Gastrocnemius medialis (tissue), 4 donors: ENCODE data around the gene KASH5.

Experiments
- POLR2A ChIP-seq, 2 donors: fragments of 450-650 bp; IDR thresholded peaks; one replicate each; pipeline ENCODE4 v1.6.1; 2017; ENCODE audit warnings: antibody characterized with exemption in 2 of 2, mild to moderate bottlenecking in 2 of 2, moderate library complexity in 2 of 2
- TF ChIP-seq, protein P1 (sequence below), 5 experiments: fragments of 450-650 bp in 3 of 5; fragments of 200-600 bp in 2 of 5; sonication (generic) in 2 of 5; IDR thresholded peaks in 4 of 5; conservative IDR thresholded peaks in 1 of 5; 1 replicate in 4 of 5; 2 replicates in 1 of 5; pipeline ENCODE4 v1.5.1; 2016 to 2019; ENCODE audit warnings: antibody characterized with exemption in 5 of 5, mild to moderate bottlenecking in 3 of 5, moderate library complexity in 3 of 5

DNA sequence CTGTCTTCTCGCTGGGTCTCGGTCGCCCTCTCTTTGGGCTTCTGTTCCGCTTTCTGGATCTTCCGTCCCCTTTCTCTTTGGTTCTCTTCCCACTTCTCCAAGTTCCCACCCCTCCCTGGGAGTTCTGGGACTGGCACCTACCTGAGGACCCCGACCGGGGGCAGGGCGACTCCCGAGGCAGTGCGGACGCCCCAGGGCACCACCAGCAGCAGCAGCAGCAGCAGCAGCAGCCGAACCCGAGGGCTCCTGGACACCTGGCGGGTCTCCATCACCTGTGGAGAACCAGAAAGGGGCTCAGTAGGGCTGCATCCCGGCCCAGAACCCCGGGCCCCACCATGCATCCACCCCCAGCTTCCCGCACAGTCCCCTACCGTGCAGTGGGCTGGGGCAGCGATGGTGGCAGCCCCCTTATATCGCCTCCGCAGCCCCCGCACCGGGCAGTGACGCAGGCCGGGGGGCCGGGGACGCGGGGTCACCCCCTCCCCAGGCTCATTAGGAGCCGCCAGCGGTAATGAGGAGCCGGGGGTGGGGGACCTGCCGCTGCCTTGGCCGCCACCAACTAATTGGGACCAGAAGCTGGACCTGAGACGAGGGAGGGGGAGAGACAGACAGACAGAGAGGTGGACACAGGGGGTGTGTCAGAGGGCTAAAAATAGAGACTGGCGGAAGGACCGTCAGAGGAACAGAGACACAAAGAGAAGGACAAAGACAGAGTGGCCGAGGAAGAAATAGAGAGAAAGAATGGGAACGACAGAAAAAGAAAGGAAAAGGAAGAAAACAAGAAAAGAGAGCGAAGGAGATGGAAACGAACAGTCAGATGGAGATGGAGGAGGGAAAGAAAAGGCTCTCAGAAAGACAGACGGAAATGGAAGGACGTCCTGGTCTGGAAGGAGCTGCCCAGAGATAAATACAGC lies 35.3 kb downstream of the KASH5 start, which contains the start of gene PTH2:
- TF ChIP-seq, protein P1, sequence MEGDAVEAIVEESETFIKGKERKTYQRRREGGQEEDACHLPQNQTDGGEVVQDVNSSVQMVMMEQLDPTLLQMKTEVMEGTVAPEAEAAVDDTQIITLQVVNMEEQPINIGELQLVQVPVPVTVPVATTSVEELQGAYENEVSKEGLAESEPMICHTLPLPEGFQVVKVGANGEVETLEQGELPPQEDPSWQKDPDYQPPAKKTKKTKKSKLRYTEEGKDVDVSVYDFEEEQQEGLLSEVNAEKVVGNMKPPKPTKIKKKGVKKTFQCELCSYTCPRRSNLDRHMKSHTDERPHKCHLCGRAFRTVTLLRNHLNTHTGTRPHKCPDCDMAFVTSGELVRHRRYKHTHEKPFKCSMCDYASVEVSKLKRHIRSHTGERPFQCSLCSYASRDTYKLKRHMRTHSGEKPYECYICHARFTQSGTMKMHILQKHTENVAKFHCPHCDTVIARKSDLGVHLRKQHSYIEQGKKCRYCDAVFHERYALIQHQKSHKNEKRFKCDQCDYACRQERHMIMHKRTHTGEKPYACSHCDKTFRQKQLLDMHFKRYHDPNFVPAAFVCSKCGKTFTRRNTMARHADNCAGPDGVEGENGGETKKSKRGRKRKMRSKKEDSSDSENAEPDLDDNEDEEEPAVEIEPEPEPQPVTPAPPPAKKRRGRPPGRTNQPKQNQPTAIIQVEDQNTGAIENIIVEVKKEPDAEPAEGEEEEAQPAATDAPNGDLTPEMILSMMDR (IDR thresholded peaks at IDR 0.05 in 4 of 5, conservative IDR thresholded peaks at IDR 0.05 in 1 of 5), result no peak
- TF ChIP-seq POLR2A (IDR thresholded peaks at IDR 0.05), result no peak
